Measurements from ENCODE around the gene CIITA.
"Not testable (repeated sequence)": the region's sequence is repeated elsewhere in the genome, so short reads cannot be mapped to it uniquely, and the experiment has no call there.

Gene CIITA

DNA sequence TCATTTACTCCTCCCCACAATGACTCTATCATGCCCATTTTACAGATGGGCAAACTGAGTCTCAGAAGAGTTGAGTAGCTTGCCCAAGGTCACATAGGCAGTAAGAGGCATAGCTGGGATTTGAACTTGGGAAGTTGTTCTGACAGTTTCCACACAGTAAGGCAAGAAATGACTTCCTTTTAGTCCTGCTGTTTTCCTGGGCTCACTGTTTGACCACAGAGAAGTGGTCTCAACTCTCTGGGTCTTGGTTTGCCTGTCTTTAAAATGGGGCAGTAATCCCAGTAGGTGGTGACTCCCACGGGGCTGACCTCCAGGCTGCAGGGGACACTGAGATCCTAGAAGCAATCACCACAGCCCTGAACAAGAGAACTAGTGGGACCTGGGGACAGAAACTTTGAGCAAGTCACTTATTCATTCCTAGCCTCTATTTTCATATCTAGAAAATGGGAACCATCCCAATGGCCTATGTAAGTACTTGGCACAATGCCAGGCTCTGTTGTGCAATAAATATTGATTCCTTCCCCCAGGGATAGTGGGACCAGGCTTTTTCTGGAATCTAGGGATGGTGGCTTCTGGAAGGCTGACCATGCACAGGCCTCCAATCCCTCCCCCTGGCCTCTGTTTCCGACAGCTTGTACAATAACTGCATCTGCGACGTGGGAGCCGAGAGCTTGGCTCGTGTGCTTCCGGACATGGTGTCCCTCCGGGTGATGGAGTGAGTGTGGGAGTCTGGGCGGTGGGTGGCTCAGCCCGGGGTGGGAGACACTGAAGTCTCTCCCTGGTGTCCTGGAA, 44.7 kb downstream of the CIITA start:
- DNase-seq (ENCODE audit: low spot score), result no peak

DNA sequence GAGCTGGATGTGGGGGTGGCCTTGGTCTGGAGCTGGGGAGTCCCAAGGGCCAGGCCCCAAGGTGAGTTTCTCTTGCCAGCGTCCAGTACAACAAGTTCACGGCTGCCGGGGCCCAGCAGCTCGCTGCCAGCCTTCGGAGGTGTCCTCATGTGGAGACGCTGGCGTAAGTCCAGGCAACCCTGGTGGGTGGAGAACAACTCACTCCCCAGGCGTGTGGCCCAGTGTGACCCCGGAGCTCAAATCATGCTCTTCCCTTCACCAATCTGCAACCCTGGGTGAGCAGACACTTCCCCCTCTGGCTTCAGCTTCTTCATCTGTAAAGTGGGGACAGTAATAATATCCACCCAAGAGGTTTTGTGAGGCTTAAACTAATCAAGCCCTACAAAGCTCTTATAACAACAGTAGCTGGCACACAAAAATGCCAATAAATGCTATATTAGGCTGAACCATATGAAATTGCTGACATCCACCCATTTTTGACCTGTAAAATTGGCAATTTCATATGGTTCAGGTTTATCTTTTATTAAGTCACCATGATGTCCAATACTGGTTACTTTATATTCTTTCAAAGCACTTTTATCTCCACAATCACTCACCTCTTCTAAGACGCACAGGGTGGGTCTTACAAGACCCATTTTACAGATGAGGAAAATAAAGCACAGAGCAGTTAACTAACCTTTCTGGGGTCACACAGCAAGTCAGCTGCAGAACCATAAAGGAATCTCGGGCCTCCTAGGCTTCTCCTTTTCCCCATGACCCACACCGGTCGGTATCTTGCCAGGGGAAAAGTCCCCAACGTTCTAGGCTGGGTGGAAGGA, 45.5 kb downstream of the CIITA start:
- DNase-seq (ENCODE audit: low spot score), result peak; percentile 57

GRCh38 chr16:10923146-10923649, 46.2 kb downstream of the CIITA start:
- no peak for DNase-seq (ENCODE audit: low spot score)

GRCh38 chr16:10923650-10924214, 46.7 kb downstream of the CIITA start:
- peak; percentile 48 for DNase-seq (ENCODE audit: low spot score)

- not testable (repeated sequence) for DNase-seq (ENCODE audit: low spot score)
Measured at GRCh38 chr16:10925285-10925684, 48.3 kb downstream of the CIITA start.

- no peak for DNase-seq (ENCODE audit: low spot score)
Measured at GRCh38 chr16:10926094-10926493, 49.1 kb downstream of the CIITA start.

- DNase-seq (ENCODE audit: low spot score), result no peak
Measured at GRCh38 chr16:10926867-10927266, 49.9 kb downstream of the CIITA start.

- DNase-seq (ENCODE audit: low spot score), result no peak
Measured at GRCh38 chr16:10927497-10928112, 50.6 kb downstream of the CIITA start.

GRCh38 chr16:10929097-10929496, 52.1 kb downstream of the CIITA start:
- DNase-seq (ENCODE audit: low spot score), result not testable (repeated sequence)

DNA sequence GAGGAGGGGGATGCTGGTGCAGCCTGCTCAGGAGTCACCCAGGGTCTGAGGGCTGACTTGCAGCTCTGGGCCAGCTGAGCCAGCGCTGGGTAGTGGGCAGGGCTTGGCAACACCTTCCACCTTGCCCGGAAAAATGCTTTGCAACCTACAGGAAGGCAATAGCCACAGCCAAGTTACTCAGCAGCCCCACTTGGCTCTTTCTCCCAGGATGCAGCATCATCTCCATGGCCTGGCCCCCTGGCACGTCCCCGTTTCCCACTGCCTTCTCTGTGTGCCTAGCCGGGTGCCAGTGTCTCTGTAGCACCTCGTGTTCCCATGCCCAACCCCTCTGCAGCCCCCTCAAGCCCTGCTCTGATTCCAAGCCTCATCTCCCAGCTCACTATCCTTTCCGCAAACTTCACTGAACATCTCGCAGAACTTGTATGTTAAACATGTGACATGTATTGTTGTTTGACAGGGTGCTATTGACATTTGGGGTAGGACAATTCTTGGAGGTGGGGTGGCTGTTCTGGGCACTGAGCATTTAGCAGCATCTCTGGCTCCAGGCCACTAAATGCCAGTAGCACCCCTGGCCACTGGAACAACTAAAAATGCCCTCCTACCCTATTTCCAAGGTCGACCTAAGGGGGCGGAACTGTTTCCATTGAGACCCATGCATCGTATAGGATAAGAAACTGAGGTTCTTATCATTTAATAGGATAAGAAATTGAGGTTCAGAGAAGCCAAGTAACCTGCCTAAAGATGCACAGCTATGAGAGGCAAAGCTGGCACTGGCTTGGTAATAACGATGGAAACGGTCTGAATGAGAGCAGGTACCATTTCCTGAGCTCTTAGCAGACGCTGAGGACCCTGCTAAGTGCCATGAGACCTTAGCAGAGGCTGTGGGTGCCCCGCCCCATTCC, 53.1 kb downstream of the CIITA start:
- no peak for DNase-seq (ENCODE audit: low spot score)

GRCh38 chr16:10930755-10931093, 53.7 kb downstream of the CIITA start:
- no peak for DNase-seq (ENCODE audit: low spot score)

GRCh38 chr16:10931134-10931533, 54.1 kb downstream of the CIITA start:
- DNase-seq (ENCODE audit: low spot score), result no peak

GRCh38 chr16:10931977-10932632, 55.1 kb downstream of the CIITA start:
- DNase-seq (ENCODE audit: low spot score), result no peak

DNA sequence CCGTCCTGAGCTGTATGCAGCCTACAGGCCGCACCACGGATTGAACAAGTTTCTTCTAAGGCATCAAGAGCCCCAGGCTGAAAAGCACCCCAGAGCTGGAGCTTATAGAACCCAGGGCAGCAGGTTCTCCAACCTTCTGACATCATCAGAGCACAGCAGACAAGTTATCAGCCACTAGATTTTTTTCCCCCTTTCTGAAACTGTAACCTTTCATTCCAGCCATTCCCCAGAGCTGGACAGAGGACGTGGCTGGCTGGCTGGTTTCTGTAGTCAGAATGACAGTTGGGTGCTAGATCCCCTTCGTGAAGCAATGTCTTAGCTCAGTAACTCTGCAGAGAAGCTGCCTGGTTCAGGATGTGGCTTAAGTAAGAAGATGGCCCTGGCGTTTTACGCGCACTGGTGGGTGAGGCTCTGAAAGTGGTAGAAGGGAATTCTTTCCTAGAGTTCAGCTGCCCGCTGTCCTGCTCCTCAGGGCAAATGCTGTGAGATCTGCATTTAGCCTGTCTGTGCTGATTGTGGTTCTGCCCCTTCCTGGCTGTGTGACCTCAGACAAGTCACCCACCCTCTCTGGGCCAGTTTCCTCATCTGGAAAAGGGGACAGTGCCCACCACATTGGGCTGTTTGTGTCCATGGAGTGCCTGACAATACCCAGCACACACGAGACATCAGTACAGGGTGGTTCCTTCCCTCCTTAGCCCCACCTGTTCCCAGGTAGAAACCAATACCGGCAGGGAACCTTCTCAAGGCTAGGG, 56.1 kb downstream of the CIITA start:
- no peak for DNase-seq (ENCODE audit: low spot score)

DNA sequence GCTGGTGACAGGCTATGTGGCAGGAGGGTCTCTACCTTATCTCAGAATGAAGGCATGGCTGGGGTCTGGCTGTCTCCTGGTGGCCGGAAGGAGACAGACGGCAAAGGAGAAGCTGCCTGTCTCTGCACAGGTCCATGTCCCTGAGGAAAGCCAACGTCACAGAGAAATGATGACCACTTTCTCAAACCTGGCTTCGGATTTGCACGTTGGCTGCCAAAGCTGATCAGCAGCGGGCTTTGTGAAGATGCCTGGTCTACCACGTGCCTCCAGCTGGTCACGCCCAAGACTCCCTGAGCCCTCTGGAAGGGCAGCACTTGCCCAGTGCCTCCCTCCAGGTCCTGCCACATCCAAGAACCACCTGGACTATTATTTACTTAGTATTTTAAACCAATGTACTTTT, 56.9 kb downstream of the CIITA start:
- DNase-seq (ENCODE audit: low spot score), result no peak

GRCh38 chr16:10934325-10935107, 57.5 kb downstream of the CIITA start:
- no peak for DNase-seq (ENCODE audit: low spot score)

- no peak for DNase-seq (ENCODE audit: low spot score)
Measured at GRCh38 chr16:10935226-10935915, 58.4 kb downstream of the CIITA start.

DNA sequence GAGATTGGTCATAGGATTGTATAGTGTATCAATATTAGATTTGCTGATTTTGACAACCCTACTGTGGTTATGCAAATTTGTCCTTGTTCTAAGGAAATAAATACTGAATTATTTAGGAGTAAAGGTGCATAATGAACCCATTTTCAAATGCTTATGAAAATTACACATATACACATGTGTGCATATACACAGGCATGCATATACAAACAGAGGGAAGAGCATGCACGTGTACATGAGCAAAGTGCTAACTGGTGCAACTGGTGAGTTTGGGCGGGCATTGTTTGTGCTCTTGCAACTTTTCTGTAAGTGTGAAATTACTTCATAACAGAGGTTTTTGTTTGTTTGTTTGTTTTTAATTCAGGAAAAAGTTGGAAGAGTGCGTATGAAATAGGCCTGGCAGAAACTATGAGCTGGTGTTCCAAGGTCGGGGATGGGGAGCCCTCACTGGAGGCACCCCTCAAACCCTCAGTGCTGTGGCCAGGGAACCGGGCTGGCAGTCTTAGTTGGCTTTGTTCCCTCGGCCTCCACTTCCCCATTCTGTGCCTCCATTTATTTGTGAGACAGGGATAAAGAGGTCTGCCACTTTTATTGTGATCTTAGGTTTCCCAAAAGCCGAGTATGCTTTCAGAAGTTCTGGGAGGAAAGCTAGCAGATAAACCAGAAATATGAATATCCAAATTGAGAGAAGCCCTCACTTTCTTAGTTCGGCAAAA, 59.4 kb downstream of the CIITA start:
- DNase-seq (ENCODE audit: low spot score), result no peak
